GM18858 (cell line): ENCODE measurements around the gene TMIGD2.
A peak's percentile ranks its signal among the peaks of the same experiment; 100 is the strongest.
"Not testable (repeated sequence)": the region's sequence is repeated elsewhere in the genome, so short reads cannot be mapped to it uniquely, and the experiment has no call there.

Experiments used
- ATAC-seq: cut with Tn5 transposase; IDR thresholded peaks from one replicate; pipeline ENCODE4 v1.9.1; 2021; ENCODE audit not compliant: unreplicated experiment

TMIGD2 gene

DNA sequence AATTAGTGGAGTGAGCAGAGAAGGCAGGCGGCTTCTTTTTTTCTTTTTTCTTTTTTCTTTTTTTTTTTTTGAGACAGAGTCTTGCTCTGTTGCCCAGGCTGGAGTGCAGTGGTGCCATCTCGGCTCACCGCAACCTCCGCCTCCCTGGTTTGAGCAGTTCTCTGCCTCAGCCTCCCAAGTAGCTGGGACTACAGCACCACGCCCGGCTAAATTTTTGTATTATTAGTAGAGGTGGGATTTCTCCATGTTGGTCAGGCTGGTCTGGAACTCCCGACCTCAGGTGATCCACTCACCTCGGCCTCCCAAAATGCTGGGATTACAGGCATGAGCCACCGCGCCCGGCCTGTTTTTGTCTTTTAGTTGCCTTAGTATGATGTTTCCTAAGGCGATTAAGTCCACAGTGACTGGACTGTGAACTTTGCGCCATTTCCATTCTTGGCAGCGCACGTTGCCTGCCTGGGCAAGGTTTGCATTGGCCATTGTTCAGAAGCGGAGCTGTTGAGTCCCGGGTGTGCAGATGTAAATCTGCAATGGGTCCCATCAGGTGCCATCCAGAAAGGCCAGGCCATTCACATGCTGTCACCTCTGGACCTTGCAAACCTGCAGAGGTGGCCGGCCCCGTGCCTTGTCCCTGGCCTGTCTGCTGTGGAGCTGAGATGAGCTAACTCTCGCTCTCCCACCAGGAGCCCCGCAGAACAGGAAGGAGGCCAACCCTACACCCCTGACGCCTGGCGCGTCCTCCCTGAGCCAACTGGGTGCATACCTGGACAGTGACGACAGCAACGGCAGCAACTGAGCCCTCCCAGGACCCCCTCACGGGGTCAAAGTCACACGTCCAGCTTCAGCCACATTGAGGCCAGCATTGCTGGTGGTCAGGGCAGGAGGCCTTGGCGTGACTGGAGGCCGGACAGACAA is 34.0 kb downstream of the TMIGD2 start:
- ATAC-seq = no peak

DNA sequence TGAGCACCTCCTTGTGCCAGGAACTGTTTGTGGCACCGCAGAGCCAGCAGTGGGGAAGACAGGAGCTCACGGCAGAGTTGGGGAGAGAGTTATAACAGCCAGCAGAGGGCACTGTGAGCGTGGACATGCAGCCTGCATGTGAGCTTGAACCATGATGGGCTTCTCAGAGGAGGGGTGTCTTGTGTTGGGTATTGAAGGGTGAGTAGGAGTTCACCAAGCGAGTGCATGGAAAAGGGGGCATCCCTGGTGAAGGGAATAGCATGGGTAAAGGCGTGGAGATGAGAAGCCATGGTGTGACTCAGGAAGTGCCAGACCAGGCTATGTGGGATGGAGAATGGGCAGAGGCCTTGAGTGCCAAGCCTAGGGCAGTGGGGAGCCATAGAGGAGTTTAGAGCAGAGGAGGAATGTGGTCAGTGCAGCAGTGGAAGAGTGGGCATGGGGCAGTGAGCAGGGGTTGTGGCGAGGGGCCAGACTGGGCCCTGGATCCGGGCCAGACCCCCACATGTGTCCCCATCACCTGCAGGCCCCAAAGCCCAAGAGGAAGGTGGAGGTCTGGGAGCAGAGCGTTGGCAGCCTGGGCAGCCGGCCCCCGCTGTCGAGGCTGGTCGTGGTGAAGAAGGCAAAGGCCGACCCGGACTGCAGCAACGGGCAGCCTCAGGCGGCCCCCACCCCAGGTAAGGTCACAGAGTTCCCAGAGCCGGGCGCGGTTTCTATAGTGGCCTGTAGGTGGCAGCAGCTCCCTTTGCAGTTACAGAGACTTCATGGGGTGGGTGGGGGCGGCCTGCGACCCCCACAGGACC is 34.9 kb downstream of the TMIGD2 start:
- ATAC-seq = no peak

DNA sequence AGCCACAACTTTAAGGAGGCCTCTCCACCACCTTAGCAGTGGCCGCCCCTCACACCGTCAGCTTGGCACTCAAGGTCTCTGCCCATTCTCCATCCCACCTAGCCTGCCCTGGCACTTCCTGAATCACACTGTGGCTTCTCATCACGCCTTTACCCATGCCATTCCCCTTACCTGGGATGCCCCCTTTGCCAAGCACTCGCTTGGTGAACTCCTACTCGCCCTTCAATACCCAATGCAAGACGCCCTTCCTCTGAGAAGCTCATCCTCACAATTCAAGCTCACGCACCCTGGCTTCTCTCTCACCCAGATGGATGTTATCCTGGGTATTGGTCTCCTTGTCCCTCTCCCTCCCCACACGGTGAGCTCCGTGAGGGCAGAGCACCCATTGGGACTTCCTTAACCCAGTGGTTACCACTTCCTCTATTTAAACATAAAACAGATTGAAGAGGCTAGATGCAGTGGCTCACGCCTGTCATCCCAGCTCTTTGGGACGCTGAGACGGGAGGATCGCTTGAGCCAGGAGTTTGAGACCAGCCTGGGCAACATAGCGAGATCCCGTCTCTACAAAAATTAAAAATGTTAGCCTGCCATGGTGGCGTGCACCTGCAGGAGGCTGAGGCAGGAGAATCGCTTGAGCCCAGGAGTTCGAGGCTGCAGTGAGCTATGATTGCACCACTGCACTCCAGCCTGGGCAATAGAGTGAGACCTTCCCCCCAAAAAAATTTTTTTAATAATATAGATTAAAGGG is 35.8 kb downstream of the TMIGD2 start:
- ATAC-seq = no peak

DNA sequence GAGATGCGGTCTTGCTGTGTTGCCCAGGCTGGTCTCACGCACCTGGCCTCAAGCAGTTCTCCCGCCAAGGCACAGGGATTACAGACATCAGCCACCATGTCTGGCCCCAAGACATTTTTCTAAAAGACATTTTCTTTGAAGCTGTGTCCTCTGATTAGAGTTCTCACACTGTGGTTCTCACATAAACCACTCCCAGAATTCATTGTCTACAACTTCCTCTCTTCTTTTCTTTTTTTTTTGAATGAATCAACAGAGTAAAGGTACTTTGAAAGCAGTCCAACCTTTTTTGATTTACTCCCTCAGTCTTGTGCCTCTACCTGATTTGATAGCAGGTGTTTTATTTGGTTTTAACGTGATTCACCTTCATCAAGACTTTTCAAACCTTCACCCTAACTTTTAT is 37.4 kb downstream of the TMIGD2 start:
- no peak for ATAC-seq

DNA sequence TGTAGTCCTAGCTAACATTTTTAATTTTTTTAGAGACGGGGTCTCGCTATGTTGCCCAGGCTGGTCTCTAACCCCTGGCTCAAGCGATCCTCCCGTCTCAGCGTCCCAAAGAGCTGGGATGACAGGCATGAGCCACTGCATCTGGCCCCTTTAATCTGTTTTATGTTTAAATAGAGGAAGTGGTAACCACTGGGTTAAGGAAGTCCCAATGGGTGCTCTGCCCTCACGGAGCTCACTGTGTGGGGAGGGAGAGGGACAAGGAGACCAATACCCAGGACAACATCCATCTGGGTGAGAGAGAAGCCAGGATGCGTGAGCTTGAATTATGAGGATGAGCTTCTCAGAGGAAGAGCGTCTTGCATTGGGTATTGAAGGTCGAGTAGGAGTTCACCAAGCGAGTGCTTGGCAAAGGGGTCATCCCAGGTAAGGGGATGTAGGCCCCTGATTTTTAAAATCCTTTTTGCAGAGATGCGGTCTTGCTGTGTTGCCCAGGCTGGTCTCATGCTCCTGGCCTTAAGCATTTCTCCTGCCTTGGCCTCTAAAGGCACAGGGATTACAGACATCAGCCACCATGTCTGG is 41.5 kb downstream of the TMIGD2 start:
- no peak for ATAC-seq

DNA sequence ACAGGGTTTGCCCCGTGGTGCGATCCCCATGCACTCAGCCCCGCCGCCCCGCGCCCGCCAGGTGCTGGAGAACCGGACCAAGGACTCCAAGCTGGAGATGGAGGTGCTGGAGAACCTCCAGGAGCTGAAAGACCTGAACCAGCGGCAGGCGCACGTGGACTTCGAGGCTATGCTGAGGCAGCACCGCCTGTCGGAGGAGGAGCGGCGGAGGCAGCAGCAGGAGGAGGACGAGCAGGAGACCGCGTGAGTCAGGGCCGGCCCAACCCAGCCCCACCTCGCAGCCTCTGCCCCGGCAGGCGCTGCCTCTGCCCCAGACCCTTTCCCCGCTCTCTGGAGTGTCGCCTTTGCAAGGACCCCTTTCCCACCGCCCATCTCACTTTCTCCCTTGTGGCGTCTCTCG is 44.0 kb downstream of the TMIGD2 start:
- ATAC-seq = no peak

DNA sequence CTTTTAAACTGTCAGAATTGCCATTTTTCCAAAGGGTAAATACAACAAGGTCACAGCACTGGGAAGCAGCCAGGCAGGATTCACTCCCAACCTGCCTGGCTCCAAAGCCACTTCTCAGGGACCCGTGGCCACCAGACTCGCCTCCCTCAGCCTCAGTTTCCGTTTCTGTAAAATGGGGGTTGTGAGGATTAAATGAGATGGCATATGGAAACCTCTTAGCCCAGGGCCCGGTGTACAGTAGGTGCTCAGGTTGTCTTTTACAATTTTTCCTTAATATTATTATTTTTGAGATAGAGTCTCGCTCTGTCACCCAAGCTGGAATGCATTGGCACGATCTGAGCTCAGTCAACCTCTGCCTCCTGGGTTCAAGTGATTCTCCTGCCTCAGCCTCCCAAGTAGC is 45.2 kb downstream of the TMIGD2 start:
- no peak for ATAC-seq

DNA sequence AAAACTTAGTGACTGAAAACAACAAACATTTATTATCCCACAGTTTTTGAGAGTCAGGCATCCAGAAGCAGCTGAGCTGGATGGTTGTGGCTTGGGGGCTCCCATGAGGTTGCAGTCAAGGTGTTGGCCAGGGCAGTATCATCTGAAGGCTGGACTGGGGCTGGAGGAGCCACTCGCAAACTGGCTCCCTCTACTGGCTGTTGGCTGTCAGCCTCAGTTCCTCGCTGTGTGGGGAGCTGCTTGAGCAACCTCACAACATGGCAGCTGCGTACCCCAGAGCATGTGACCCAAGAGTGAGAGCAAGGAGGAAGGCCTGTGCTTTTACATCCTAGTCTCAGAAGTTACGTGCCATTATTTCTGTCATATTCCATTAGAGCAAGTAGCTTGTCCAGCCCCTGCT is 45.6 kb downstream of the TMIGD2 start:
- ATAC-seq = no peak

DNA sequence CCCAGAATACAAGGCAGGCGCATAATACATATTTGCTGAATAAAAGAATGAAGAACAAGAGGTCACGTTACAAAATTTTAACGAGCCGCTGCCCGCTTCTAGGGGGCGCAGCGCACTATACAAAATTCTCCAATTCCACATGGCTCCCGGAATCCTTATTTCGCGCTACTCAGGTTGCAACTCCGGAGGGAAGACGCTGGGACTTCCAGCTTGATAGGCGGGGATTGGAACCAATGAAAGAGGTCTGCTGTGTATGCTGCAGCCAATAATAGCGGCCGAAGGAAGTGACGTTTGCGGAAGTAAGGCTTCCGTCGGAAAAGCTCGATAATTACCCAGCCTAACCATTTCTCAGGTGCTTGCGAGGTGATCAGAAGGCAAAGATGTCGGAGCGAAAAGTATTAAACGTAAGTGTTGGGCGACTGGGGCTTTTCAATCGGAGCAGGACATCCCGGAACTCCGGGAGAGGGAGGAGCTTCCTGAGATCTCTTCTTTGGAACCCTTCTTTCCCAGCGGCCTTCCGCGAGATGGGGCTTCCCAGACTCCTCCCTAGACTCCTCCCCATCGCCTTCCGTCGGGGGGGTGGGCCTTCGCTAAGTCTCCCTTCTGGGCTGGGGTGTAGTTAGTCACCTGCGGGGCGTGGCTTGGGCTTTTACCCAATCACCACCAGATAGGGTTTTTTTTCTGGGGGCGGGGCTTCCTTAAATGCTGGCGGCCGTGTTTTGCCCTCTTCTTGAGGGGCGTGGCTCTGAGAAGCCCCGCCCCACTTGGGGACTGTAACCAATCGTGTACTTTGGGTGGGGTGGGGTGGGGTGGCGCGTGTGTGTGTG is 55.2 kb downstream of the TMIGD2 start, which contains the start of gene YJU2:
TSS of gene YJU2 (plus strand) at position 314 of the 827 bp plus-strand sequence. CDS start at position 381, 67 bp downstream.
- peak; percentile 62 for ATAC-seq

DNA sequence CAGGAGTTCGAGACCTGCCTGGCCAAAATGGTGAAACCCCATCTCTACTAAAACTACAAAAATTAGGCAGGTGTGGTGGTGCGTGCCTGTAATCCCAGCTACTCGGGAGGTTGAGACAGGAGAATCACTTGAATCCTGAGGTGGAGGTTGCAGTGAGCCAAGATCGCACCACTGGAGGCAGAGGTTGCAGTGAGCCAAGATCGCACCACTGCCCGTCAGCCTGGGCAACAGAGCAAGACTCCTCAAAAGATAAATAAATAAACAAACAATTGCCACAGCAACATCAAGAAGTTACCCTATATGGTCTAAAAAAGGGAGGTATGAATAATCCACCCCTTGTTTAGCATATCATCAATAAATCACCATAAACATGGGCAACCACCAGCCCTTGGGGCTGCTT is 56.3 kb downstream of the TMIGD2 start:
- not testable (repeated sequence) for ATAC-seq
